Endothelial cell of umbilical vein (primary cell): ENCODE data around the gene APOL5. TPM values are rescaled to one million over a fixed set of nuclear protein-coding genes. Genes with fewer than 3 reads are reported as not detected.
"Not testable (repeated sequence)": the region's sequence is repeated elsewhere in the genome, so short reads cannot be mapped to it uniquely, and the experiment has no call there.

Source experiments
- BruUV-seq: library from RNA; stranded (reverse); fragments of 400-500 nt; replicated peaks from 2 replicates; lab custom pipeline; 2021; lab: Mats Ljungman, UMichigan
- CTCF ChIA-PET: fragments of 300-600, 350-600 bp; sonication (Branson Sonifier 250); formaldehyde crosslinking; loops from one replicate; lab custom pipeline; 2021; ENCODE audit warnings: antibody characterized with exemption, inconsistent platforms; lab: Charles Lee
- POLR2A ChIA-PET: fragments of 300-600, 350-600 bp; sonication (Branson Sonifier 250); formaldehyde crosslinking; loops from one replicate; lab custom pipeline; 2021; ENCODE audit warnings: antibody characterized with exemption, inconsistent platforms; lab: Charles Lee
- DNase-seq: peaks from one replicate; pipeline ENCODE4 v3.0.0-alpha.2; 2011; ENCODE audit warnings: low read depth, low spot score
- FAIRE-seq: peaks from 2 replicates; lab custom pipeline; 2011; peaks lifted over from hg19 to GRCh38; lab: Jason Lieb, UNC
- H2AFZ ChIP-seq: 2 replicates; pipeline ENCODE4 v1.6.0; 2012; ENCODE audit warnings: low read depth, low read length, control low read depth, inconsistent platforms
- H3K27ac ChIP-seq: 2 replicates; pipeline ENCODE4 v1.5.1; 2011; ENCODE audit warnings: low read depth, mild to moderate bottlenecking, control low read depth, low read length, moderate library complexity; ENCODE audit not compliant: insufficient read depth
- H3K27me3 ChIP-seq, 2 experiments: 2 replicates each; pipeline versions ENCODE4 v1.6.0 to v1.6.1; 2011; ENCODE audit warnings: low read length in 2 of 2, mixed read lengths in 1 of 2; ENCODE audit not compliant: control insufficient read depth in 2 of 2, insufficient read depth in 2 of 2
- H3K36me3 ChIP-seq, 2 experiments: 2 replicates in 1 of 2; 3 replicates in 1 of 2; pipeline ENCODE4 v1.5.1; 2011; ENCODE audit warnings: low read length in 2 of 2, mild to moderate bottlenecking in 1 of 2, moderate library complexity in 1 of 2; ENCODE audit not compliant: control insufficient read depth in 2 of 2, insufficient read depth in 2 of 2; ENCODE audit errors: extremely low read depth in 1 of 2
- H3K4me1 ChIP-seq: 3 replicates; pipeline ENCODE4 v1.5.1; 2011; ENCODE audit warnings: mild to moderate bottlenecking, low read length; ENCODE audit not compliant: control insufficient read depth, insufficient read depth; ENCODE audit errors: extremely low read depth
- H3K4me2 ChIP-seq: 2 replicates; pipeline ENCODE4 v1.6.1; 2011; ENCODE audit warnings: low read length, control low read depth, mixed read lengths; ENCODE audit not compliant: insufficient read depth
- H3K4me3 ChIP-seq, 3 experiments: fragments of 200-600 bp in 1 of 3; sonication (generic), shearing (Covaris generic) in 1 of 3; replicated peaks in 1 of 3; 2 replicates each; pipeline ENCODE4 v1.5.1; 2011 to 2016; ENCODE audit warnings: control low read depth in 3 of 3, low read length in 3 of 3, mild to moderate bottlenecking in 2 of 3, inconsistent platforms in 1 of 3, low read depth in 1 of 3, moderate library complexity in 1 of 3; ENCODE audit not compliant: insufficient read depth in 1 of 3
- H3K79me2 ChIP-seq: 2 replicates; pipeline ENCODE4 v1.6.0; 2012; ENCODE audit warnings: low read length, inconsistent platforms; ENCODE audit not compliant: control insufficient read depth, insufficient read depth
- H3K9ac ChIP-seq: replicated peaks from 2 replicates; pipeline ENCODE3; 2011; ENCODE audit warnings: low read length, control low read depth; ENCODE audit not compliant: insufficient read depth; ENCODE audit errors: extremely low read depth
- H3K9me1 ChIP-seq: replicated peaks from 3 replicates; pipeline ENCODE4 v1.6.0; 2011; ENCODE audit warnings: mild to moderate bottlenecking, low read length; ENCODE audit not compliant: control insufficient read depth, insufficient read depth; ENCODE audit errors: extremely low read depth
- H3K9me3 ChIP-seq: replicated peaks from 2 replicates; pipeline ENCODE4 v1.5.1; 2012; ENCODE audit warnings: low read length, inconsistent platforms; ENCODE audit not compliant: control insufficient read depth, insufficient read depth
- H4K20me1 ChIP-seq: replicated peaks from 2 replicates; pipeline ENCODE3; 2011; ENCODE audit warnings: mild to moderate bottlenecking, low read length; ENCODE audit not compliant: control insufficient read depth, insufficient read depth; ENCODE audit errors: extremely low read depth
- CTCF ChIP-seq, 2 donors: IDR thresholded peaks; 1 replicate in 1 of 2; 2 replicates in 1 of 2; pipeline ENCODE4 v1.5.1; 2011; ENCODE audit warnings: low read length in 2 of 2, mild to moderate bottlenecking in 2 of 2, moderate library complexity in 2 of 2, control low read depth in 1 of 2, inconsistent platforms in 1 of 2, low read depth in 1 of 2; ENCODE audit not compliant: insufficient read depth in 1 of 2; ENCODE audit errors: extremely low read depth in 1 of 2
- EZH2 ChIP-seq: IDR thresholded peaks from 2 replicates; pipeline ENCODE4 v1.6.1; 2012; ENCODE audit warnings: borderline replicate concordance, low read depth, mild to moderate bottlenecking, moderate library complexity, low read length, inconsistent platforms; ENCODE audit not compliant: severe bottlenecking
- FOS ChIP-seq: IDR thresholded peaks from 2 replicates; pipeline ENCODE4 v1.6.1; 2011; ENCODE audit warnings: mild to moderate bottlenecking, low read length, moderate library complexity, borderline replicate concordance; ENCODE audit not compliant: insufficient read depth
- GATA2 ChIP-seq: IDR thresholded peaks from 2 replicates; pipeline ENCODE4 v1.7.0; 2011; ENCODE audit warnings: low read depth, mild to moderate bottlenecking, moderate library complexity, mixed read lengths, low read length; ENCODE audit not compliant: insufficient read length, insufficient read depth
- JUN ChIP-seq: IDR thresholded peaks from 2 replicates; pipeline ENCODE4 v1.6.1; 2011; ENCODE audit warnings: borderline replicate concordance, low read depth; ENCODE audit not compliant: insufficient read length, insufficient read depth
- MAX ChIP-seq: IDR thresholded peaks from 2 replicates; pipeline ENCODE4 v1.6.1; 2011; ENCODE audit not compliant: insufficient read depth, insufficient read length
- MYC ChIP-seq: IDR thresholded peaks from one replicate; pipeline ENCODE4 v1.6.1; 2011; ENCODE audit warnings: mild to moderate bottlenecking, low read depth, low read length
- POLR2A ChIP-seq: IDR thresholded peaks from 2 replicates; pipeline ENCODE4 v1.6.1; 2012; ENCODE audit warnings: low read depth, mild to moderate bottlenecking, control low read depth, low read length
- POLR2AphosphoS5 ChIP-seq: IDR thresholded peaks from 2 replicates; pipeline ENCODE4 v1.6.1; 2012; ENCODE audit warnings: low read depth, mild to moderate bottlenecking, control low read depth, low read length, moderate library complexity; ENCODE audit not compliant: insufficient read depth
- dilution Hi-C: fragments of 300-500 bp; cut with MboI; formaldehyde crosslinking; loops from one replicate; pipeline ENCODE4 v1.15.0; 2019; ENCODE audit warnings: low sequenced_read_pairs; ENCODE audit not compliant: extremely low pct_ligation_motif_present
- intact Hi-C: fragments of 100-400 bp; cut with micrococcal nuclease; formaldehyde crosslinking; loops from one replicate; pipeline ENCODE4 v1.10.0; 2022
- polyA plus RNA-seq, 4 experiments: library from polyadenylated mRNA; depleted of rRNA in 3 of 4; stranded (reverse) in 3 of 4; unstranded in 1 of 4; fragments of >200 nt; gene quantifications; 2 replicates each; pipeline versions ENCODE4 v1.2.1 to v1.2.3, GENCODE V29; 2011 to 2012; ENCODE audit warnings: missing spikeins in 1 of 4
- total RNA-seq: library from RNA; stranded (reverse); gene quantifications from 2 replicates; pipeline ENCODE4 v1.2.3, GENCODE V29; 2021

Gene APOL5
- total and polyA plus RNA-seq, 2 donors (not counting 3 experiments of a cell fraction or from before 2014, with no cell fraction given), result not detected

- H3K4me2 ChIP-seq, result no peak overlapping the region
- H4K20me1 ChIP-seq, result no peaks in the 10 kb centered on the region
- H2AFZ ChIP-seq, result no peak overlapping the region
- no peak overlapping the region for H3K9ac ChIP-seq
- ChIA-PET POLR2A (no interaction called here), CTCF (no interaction called here)
- H3K36me3 ChIP-seq, result no peaks in the 10 kb centered on the region
- DNase-seq (no peak), FAIRE-seq (no peak)
- H3K27me3 ChIP-seq, result peaks cover 7 to 19% of the 10 kb centered on the region in 2 experiments
- H3K4me1 ChIP-seq, result no peaks in the 10 kb centered on the region
- no peak overlapping the region for H3K27ac ChIP-seq
- dilution Hi-C loops, result no loop called here
- intact Hi-C loops, result no loop called here
- H3K9me3 ChIP-seq, result no peaks in the 10 kb centered on the region
- no TSS peak for BruUV-seq
- H3K4me3 ChIP-seq, result no peak overlapping the region
- no peaks in the 10 kb centered on the region for H3K9me1 ChIP-seq
- no peak for TF ChIP-seq EZH2
- TF ChIP-seq POLR2AphosphoS5, result no peak
- TF ChIP-seq GATA2, result no peak
- no peak for TF ChIP-seq CTCF (IDR thresholded peaks at IDR 0.05; ENCODE audit: extremely low read depth in 1 of 2, insufficient read depth in 1 of 2, low read depth in 1 of 2, low read length in 2 of 2)
- no peak for TF ChIP-seq MAX
- no peak for TF ChIP-seq MYC
- no peak for TF ChIP-seq FOS
- TF ChIP-seq POLR2A, result no peak
- no peak for TF ChIP-seq JUN
- no peaks in the 10 kb centered on the region for H3K79me2 ChIP-seq
These were observed 43.3 kb upstream of the APOL5 start for GRCh38 chr22:35674335-35674734.

DNA sequence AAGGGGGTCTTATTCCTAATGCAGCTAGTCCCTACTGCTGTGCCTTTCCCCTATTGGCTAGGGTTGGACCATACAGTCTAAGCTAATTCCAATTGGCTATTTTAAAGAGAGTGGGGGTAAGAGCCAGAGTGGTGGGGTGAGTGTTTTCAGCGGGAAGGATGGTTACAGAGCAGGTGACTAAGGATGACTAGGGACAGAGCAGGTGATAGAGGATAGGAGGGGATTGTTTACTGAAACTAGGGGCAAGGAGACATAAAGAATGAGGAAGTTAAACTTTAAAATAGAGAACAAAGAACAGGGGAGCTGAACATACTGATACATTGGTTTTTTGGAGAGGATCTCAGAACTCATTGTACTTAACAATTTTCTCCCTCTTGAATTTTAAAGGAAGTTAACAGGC, 41.6 kb upstream of the APOL5 start:
- intact Hi-C loops, H3K4me1 ChIP-seq, POLR2A ChIA-PET, H3K9ac ChIP-seq, H4K20me1 ChIP-seq, H3K4me2 ChIP-seq, H3K36me3 ChIP-seq, BruUV-seq, DNase-seq, H3K4me3 ChIP-seq, FAIRE-seq, dilution Hi-C loops, H3K79me2 ChIP-seq, H2AFZ ChIP-seq, H3K9me3 ChIP-seq, H3K27ac ChIP-seq, H3K9me1 ChIP-seq: not testable (repeated sequence)
- H3K27me3 ChIP-seq, result peaks cover 8 to 22% of the 10 kb centered on the region in 2 experiments
- CTCF ChIA-PET, result interaction anchor here (0.9 kb wide), 1 partner anchor 8 kb away, joined by 3 read pairs; no protein-coding TSS in a partner anchor
